Osteocyte (in vitro differentiated cells): Measurements from ENCODE around the gene RNF182. TPM values are rescaled to one million over a fixed set of nuclear protein-coding genes. Genes with fewer than 3 reads are reported as not detected.

ENCODE experiments used
- DNase-seq: peaks from one replicate; pipeline ENCODE4 v3.0.0; 2021; ENCODE audit warnings: mixed read lengths; ENCODE audit not compliant: unreplicated experiment; ENCODE audit errors: extremely low spot score
- H3K27ac Mint-ChIP-seq: one replicate; pipeline ENCODE4 v1.8.0; 2021; ENCODE audit warnings: mild to moderate bottlenecking, mixed read lengths; ENCODE audit not compliant: unreplicated experiment
- H3K27me3 Mint-ChIP-seq: one replicate; pipeline ENCODE4 v1.8.0; 2021; ENCODE audit warnings: mixed read lengths; ENCODE audit not compliant: unreplicated experiment
- H3K36me3 Mint-ChIP-seq: one replicate; pipeline ENCODE4 v1.8.0; 2021; ENCODE audit warnings: mixed read lengths; ENCODE audit not compliant: unreplicated experiment
- H3K4me1 Mint-ChIP-seq: one replicate; pipeline ENCODE4 v1.8.0; 2021; ENCODE audit warnings: mixed read lengths; ENCODE audit not compliant: unreplicated experiment
- H3K4me3 Mint-ChIP-seq: one replicate; pipeline ENCODE4 v1.8.0; 2021; ENCODE audit warnings: mild to moderate bottlenecking, moderate library complexity, mixed read lengths; ENCODE audit not compliant: unreplicated experiment
- H3K9me3 Mint-ChIP-seq: one replicate; pipeline ENCODE4 v1.8.0; 2021; ENCODE audit warnings: mixed read lengths; ENCODE audit not compliant: unreplicated experiment
- CTCF ChIP-seq: fragments of 200-600 bp; sonication (generic); IDR thresholded peaks from 2 replicates; pipeline ENCODE4 v1.5.0; 2021; ENCODE audit warnings: antibody characterized with exemption, mild to moderate bottlenecking, moderate library complexity
- total RNA-seq: library from RNA; stranded (reverse); gene quantifications from 2 replicates; pipeline ENCODE4 v1.2.1, GENCODE V29; 2021

RNF182 gene
- total RNA-seq, 1 donor from 2014 or later = 11.0 TPM

DNA sequence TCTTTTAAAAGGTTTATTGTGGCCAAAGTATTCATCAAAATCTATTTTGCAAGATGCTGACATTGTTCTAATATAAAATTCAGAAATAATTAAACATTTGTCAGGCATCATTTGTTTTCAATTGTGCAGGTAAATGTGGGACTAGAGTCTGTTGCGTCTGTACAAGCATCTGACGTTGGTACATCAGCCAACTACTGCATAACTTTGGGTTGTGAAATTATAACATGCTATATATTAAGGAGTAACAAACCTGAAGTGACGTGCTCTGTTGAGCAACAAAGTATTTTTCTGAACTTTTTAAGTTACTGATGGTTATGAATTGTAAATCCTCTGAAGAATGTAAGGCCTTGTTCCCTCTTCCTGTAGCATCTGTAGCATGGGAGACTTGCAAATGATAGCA lies 66.0 kb downstream of the RNF182 start:
- DNase-seq = no peak
- H3K4me3 Mint-ChIP-seq = no peak overlapping the region

GRCh38 chr6:13991393-13991792 lies 66.6 kb downstream of the RNF182 start:
- DNase-seq = no peak
- Mint-ChIP-seq H3K27me3 (no peaks in the 10 kb centered on the region), H3K4me1 (peaks cover 6% of the 10 kb centered on the region), H3K36me3 (no peaks in the 10 kb centered on the region), H3K9me3 (no peaks in the 10 kb centered on the region), H3K4me3 (no peak overlapping the region), H3K27ac (no peak overlapping the region)
- no peak for TF ChIP-seq CTCF

More for the DNA sequence above, 66.0 kb downstream of the RNF182 start:
- no peaks in the 10 kb centered on the region for H3K9me3 Mint-ChIP-seq
- no peaks in the 10 kb centered on the region for H3K27me3 Mint-ChIP-seq
- TF ChIP-seq CTCF = no peak
- H3K4me1 Mint-ChIP-seq = peaks cover 6% of the 10 kb centered on the region
- no peaks in the 10 kb centered on the region for H3K36me3 Mint-ChIP-seq
- H3K27ac Mint-ChIP-seq = no peak overlapping the region

DNA sequence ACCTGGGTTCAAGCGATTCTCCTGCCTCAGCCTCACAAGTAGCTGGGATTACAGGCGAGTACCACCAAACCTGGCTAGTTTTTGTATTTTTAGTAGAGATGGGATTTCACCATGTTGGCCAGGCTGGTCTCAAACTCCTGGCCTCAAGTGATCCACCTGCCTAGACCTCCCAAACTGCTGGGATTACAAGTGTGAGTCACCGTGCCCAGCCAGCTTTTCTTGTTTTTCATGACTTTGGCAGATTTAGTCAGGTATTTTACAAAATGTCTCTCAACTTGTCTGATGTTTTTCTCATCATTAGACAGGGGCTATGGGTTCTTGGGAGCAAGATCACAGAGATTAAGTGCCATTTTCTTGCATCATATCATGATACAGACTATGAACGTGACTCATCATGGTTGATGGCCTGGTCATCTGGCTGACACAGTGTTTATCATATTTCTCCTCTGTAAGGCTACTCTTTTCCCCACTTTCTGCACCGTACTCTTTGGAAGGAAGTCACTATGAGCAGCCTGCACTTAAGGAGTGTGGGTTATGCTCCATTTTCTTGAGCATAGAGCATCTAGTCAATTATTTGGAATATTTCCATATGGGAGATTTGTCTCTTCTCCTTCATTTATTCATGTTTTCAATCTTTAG lies 67.8 kb downstream of the RNF182 start:
- Mint-ChIP-seq H3K4me1 (peaks cover 6% of the 10 kb centered on the region), H3K4me3 (no peak overlapping the region), H3K9me3 (no peaks in the 10 kb centered on the region), H3K27me3 (no peaks in the 10 kb centered on the region), H3K36me3 (no peaks in the 10 kb centered on the region), H3K27ac (no peak overlapping the region)
- TF ChIP-seq CTCF = no peak
- DNase-seq = no peak

DNA sequence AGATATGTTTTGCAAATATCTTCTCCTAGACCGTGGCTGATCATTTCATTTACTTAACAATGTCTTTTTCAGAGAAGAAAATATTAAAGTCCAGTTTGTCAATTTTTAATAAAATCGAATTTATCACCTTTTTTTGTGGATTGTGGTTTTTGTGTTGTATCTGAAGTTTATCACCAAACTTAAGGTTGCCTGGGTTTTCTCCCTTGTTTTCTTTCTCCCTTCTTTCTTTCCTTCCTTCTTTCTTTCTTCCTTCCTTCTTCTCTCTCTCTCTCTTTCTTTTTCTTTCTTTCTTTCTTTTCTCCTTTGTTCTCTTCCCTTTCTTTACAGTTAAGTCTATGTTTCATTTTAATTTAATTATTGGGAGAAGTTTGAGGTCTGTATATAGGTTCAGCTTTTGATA lies 68.7 kb downstream of the RNF182 start:
- TF ChIP-seq CTCF = no peak
- no peak for DNase-seq
- no peaks in the 10 kb centered on the region for H3K9me3 Mint-ChIP-seq

GRCh38 chr6:13998356-13998755 lies 73.6 kb downstream of the RNF182 start:
- no peak for TF ChIP-seq CTCF
- H3K27ac Mint-ChIP-seq = no peak overlapping the region
- DNase-seq = no peak
- no peak overlapping the region for H3K4me3 Mint-ChIP-seq
- no peaks in the 10 kb centered on the region for H3K36me3 Mint-ChIP-seq
- H3K9me3 Mint-ChIP-seq = no peaks in the 10 kb centered on the region
- H3K27me3 Mint-ChIP-seq = no peaks in the 10 kb centered on the region
- peaks cover 13% of the 10 kb centered on the region for H3K4me1 Mint-ChIP-seq

More for the DNA sequence above, 68.7 kb downstream of the RNF182 start:
- Mint-ChIP-seq H3K27me3 (no peaks in the 10 kb centered on the region), H3K4me1 (peaks cover 6% of the 10 kb centered on the region), H3K4me3 (no peak overlapping the region), H3K36me3 (no peaks in the 10 kb centered on the region), H3K27ac (no peak overlapping the region)
